ENCODE measurements around the gene TMEM151B. TPM values are rescaled to one million over a fixed set of nuclear protein-coding genes. Genes with fewer than 3 reads are reported as not detected.

TMEM151B gene
- total and polyA plus RNA-seq, 11 donors, result 0.21 to 5.3 (median 0.45) TPM; not detected in 4

DNA sequence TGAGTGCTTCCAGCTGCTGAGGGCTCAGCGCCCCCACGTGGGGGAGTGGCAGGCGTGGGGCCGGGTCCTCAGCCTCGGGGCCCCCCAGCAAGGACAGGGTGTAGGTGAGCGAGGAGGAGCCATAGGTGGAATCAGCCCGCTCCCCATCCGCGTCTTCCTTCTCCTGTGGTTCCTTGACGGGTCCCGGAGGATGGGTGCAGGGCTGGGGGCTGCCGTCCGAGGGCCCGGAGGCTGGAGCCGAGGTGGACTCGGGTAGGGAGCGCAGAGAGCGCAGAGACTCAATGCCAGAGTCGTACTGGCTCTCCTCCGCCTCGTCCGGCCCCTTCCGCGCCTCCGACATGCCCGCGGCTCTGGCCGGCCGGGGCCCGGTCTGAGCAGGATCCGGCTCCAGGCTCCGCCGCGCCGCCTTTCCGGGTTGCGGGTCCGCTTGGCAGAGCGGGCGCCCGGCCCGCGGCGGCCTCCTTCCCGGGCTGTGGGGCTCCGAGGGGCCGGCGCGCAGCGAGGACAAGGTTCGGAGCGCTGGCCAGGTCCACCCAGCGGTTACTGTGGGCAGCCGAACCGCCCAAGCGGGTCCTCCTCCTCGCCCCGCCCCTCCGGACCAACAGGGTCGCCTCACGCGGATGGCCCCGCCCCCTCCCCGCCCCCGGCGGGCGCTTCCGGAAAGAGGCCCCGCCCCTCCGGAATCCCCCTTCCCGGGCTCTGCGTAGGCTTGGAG is 5.1 kb upstream of the TMEM151B start, which contains the start of gene NFKBIE:
Gene NFKBIE, minus strand, starts transcription at position 545 of the 715 bp plus-strand sequence. Its CDS starts 205 bp downstream, at position 340.
- Histone ChIP-seq H3K36me3 (peaks cover 0 to 20% (median 1%) of the 10 kb centered on the region in 9 donors), H3K27me3 (peaks cover 0 to 17% (median 8%) of the 10 kb centered on the region in 9 donors), H3K4me3 (peak within 1 kb of the TSS; percentile 59 to 96 (median 78)), H3K4me1 (peaks cover 0 to 45% (median 26%) of the 10 kb centered on the region in 12 donors), H3K27ac (peak within 1 kb of the TSS in 11 of 12 donors; percentile 61 to 93 (median 80)), H3K9me3 (no peaks in the 10 kb centered on the region)
- intact Hi-C loops (cut with DNase I), result loop anchor here in 7 of 10 donors (5.0 to 10.0 kb wide), 5 partner anchors 37 to 190 kb away; partner anchors contain the start of gene AARS2 (in 1 of the 7)
- 0 to 1% (median 0%) methylated on average over 35 to 72 of the region's 72 CpGs for WGBS, 4 donors
- peak; percentile 28 to 88 for TF ChIP-seq POLR2A (IDR thresholded peaks at IDR 0.05)
- TF ChIP-seq, protein P1, sequence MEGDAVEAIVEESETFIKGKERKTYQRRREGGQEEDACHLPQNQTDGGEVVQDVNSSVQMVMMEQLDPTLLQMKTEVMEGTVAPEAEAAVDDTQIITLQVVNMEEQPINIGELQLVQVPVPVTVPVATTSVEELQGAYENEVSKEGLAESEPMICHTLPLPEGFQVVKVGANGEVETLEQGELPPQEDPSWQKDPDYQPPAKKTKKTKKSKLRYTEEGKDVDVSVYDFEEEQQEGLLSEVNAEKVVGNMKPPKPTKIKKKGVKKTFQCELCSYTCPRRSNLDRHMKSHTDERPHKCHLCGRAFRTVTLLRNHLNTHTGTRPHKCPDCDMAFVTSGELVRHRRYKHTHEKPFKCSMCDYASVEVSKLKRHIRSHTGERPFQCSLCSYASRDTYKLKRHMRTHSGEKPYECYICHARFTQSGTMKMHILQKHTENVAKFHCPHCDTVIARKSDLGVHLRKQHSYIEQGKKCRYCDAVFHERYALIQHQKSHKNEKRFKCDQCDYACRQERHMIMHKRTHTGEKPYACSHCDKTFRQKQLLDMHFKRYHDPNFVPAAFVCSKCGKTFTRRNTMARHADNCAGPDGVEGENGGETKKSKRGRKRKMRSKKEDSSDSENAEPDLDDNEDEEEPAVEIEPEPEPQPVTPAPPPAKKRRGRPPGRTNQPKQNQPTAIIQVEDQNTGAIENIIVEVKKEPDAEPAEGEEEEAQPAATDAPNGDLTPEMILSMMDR (IDR thresholded peaks at IDR 0.05), result peak in 5 of 12 donors; percentile 17 to 40 (median 24)
- ATAC-seq (peak; percentile 79 to 96 (median 92)), DNase-seq (peak; percentile 97)

DNA sequence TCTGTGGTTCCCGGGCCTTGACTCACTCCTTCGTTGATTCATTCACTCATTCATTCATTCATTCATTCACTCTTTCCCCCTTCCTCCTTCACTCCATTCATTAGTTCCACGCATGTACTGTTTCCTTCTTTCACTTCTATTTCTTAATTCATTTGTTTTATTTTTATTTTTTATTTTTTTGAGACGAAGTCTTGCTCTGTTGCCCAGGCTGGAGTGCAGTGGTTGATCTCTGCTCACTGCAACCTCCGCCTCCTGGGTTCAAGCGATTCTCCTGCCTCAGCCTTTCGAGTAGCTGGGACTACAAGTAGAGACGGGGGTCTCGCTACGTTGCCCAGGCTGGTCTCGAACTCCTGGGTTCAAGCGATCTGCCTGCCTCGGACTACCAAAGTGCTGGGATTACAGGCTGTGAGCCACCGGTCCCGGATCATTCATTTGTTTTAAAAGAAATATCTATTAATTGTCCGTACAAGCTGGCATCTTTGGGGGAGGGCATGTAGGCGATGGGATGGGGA is 4.5 kb upstream of the TMEM151B start:
- WGBS, 4 donors, result 65 to 69% (median 68%) methylated on average over 17 of the region's 17 CpGs
- Histone ChIP-seq H3K4me1 (peaks cover 0 to 45% (median 26%) of the 10 kb centered on the region in 12 donors), H3K4me3 (peak overlapping the region in 11 of 12 donors; percentile 60 to 96 (median 81)), H3K27ac (peak overlapping the region in 10 of 12 donors; percentile 61 to 93 (median 80)), H3K36me3 (peaks cover 0 to 16% (median 0%) of the 10 kb centered on the region in 9 donors), H3K9me3 (no peaks in the 10 kb centered on the region), H3K27me3 (peaks cover 0 to 20% (median 12%) of the 10 kb centered on the region in 9 donors)
- no peak for TF ChIP-seq POLR2A (IDR thresholded peaks at IDR 0.05)
- TF ChIP-seq, protein P1 (IDR thresholded peaks at IDR 0.05), result no peak
- ATAC-seq (no peak), DNase-seq (no peak)
- intact Hi-C loops (cut with DNase I), result loop anchor here in 7 of 10 donors (5.0 to 10.0 kb wide), 5 partner anchors 37 to 189 kb away; partner anchors contain the start of gene AARS2 (in 1 of the 7)

DNA sequence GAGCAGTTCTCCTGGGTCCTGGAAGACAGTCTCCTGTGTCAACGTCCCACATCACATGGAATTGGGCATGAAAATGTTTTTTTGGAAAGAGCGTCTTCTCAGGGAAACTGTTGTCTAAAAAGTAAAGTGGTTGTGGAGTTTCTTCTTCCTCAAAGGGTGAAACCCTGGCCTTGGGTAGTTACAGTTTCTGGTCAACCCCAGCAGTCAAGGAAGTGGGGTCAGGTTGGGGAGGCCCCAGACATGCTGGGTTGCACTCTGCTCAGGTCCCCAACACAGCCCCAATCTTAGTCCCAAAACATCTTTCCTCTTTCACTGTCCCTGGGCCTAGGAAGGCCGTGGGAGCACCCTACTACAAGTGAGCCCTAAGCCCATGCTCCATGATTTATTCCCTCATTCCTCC is 3.9 kb upstream of the TMEM151B start:
- Histone ChIP-seq H3K9me3 (no peaks in the 10 kb centered on the region), H3K4me3 (no peak overlapping the region), H3K27me3 (peaks cover 0 to 25% (median 15%) of the 10 kb centered on the region in 9 donors), H3K36me3 (peaks cover 0 to 10% (median 0%) of the 10 kb centered on the region in 9 donors), H3K4me1 (peaks cover 0 to 44% (median 26%) of the 10 kb centered on the region in 12 donors), H3K27ac (peak overlapping the region in 1 of 12 donors; percentile 93)
- no peak for TF ChIP-seq POLR2A (IDR thresholded peaks at IDR 0.05)
- TF ChIP-seq, protein P1 (IDR thresholded peaks at IDR 0.05), result no peak
- DNase-seq (no peak), ATAC-seq (no peak)
- intact Hi-C loops (cut with DNase I), result loop anchor here in 7 of 10 donors (5.0 to 10.0 kb wide), 5 partner anchors 36 to 188 kb away; partner anchors contain the start of gene AARS2 (in 1 of the 7)
- WGBS, 4 donors, result 72 to 87% (median 75%) methylated on average over 3 of the region's 3 CpGs
